ENCODE data around the gene MAF. TPM values are rescaled to one million over a fixed set of nuclear protein-coding genes. Genes with fewer than 3 reads are reported as not detected.

Gene MAF
- total RNA-seq, 1 experiment from 2014 or later, result 6.6 TPM

- ATAC-seq (peak; percentile 41), DNase-seq (ENCODE audit: low spot score) (no peak)
- CTCF ChIA-PET, result interaction anchor here (0.9 kb wide), 1 partner anchor 479 kb away, joined by 4 read pairs; no protein-coding TSS in a partner anchor
- Mint-ChIP-seq H3K36me3 (no peaks in the 10 kb centered on the region), H3K9me3 (no peaks in the 10 kb centered on the region), H3K27ac (no peak overlapping the region), H3K27me3 (ENCODE audit: low read depth) (no peaks in the 10 kb centered on the region), H3K4me1 (peaks cover 19% of the 10 kb centered on the region), H3K4me3 (no peak overlapping the region)
- TF ChIP-seq ZMAT4 (CRISPR knock-in tag; IDR thresholded peaks at IDR 0.05) (no peak), ATF2 (CRISPR knock-in tag; IDR thresholded peaks at IDR 0.05; ENCODE audit: borderline replicate concordance, low read depth) (no peak), ZNF512 (CRISPR knock-in tag; IDR thresholded peaks at IDR 0.05; ENCODE audit: borderline replicate concordance) (no peak), CREM (CRISPR knock-in tag; IDR thresholded peaks at IDR 0.05) (no peak), SMAD3 (CRISPR knock-in tag; IDR thresholded peaks at IDR 0.05; ENCODE audit: borderline replicate concordance) (no peak), RORB (CRISPR knock-in tag; IDR thresholded peaks at IDR 0.05) (no peak), NFE2L1 (CRISPR knock-in tag; IDR thresholded peaks at IDR 0.05) (no peak), CBFB (CRISPR knock-in tag; IDR thresholded peaks at IDR 0.05; ENCODE audit: low read depth) (no peak), SMAD4 (CRISPR knock-in tag; IDR thresholded peaks at IDR 0.05) (no peak), HMGXB4 (CRISPR knock-in tag; IDR thresholded peaks at IDR 0.05) (no peak), RELA (CRISPR knock-in tag; IDR thresholded peaks at IDR 0.05; ENCODE audit: borderline replicate concordance) (no peak), GTF2I (CRISPR knock-in tag; conservative IDR thresholded peaks at IDR 0.05) (no peak), ZNF416 (CRISPR knock-in tag; IDR thresholded peaks at IDR 0.05) (no peak), NR1H2 (CRISPR knock-in tag; IDR thresholded peaks at IDR 0.05) (no peak), ZNF671 (CRISPR knock-in tag; IDR thresholded peaks at IDR 0.05) (no peak), FOXJ3 (CRISPR knock-in tag; IDR thresholded peaks at IDR 0.05; ENCODE audit: borderline replicate concordance) (no peak), TCF7 (CRISPR knock-in tag; IDR thresholded peaks at IDR 0.05; ENCODE audit: low read depth) (no peak), PRDM15 (CRISPR knock-in tag; IDR thresholded peaks at IDR 0.05) (no peak), ZNF232 (CRISPR knock-in tag; IDR thresholded peaks at IDR 0.05) (no peak)
- POLR2A ChIA-PET, result interaction anchor here (0.6 kb wide), 1 partner anchor 155 kb away, joined by 3 read pairs; no protein-coding TSS in a partner anchor
Observed at GRCh38 chr16:79605999-79606398, 5.5 kb upstream of the MAF start.
